Gastrocnemius medialis (tissue), 4 donors: ENCODE results near the gene SPRR2B. TPM values are rescaled to one million over a fixed set of nuclear protein-coding genes. Genes with fewer than 3 reads are reported as not detected.

ENCODE experiments used
- ATAC-seq, 2 donors: fragments of 150-250 bp; one replicate each; pipeline ENCODE4 v1.9.1; 2016
- DNase-seq, 2 donors: peaks; one replicate each; pipeline ENCODE4 v3.0.0-alpha.2; 2019
- H3K27ac ChIP-seq, 4 donors: fragments of 200-600 bp; sonication (generic); 1 replicate in 1 of 4; 2 replicates in 3 of 4; pipeline ENCODE4 v1.5.1; 2016 to 2018; ENCODE audit warnings: mild to moderate bottlenecking in 2 of 4, moderate library complexity in 1 of 4
- H3K27me3 ChIP-seq, 3 donors: fragments of 200-600 bp; sonication (generic) in 2 of 3; 1 replicate in 1 of 3; 2 replicates in 2 of 3; pipeline versions ENCODE4 v1.5.1 to v1.6.0; 2016 to 2019; ENCODE audit warnings: mild to moderate bottlenecking in 1 of 3, moderate library complexity in 1 of 3
- H3K36me3 ChIP-seq, 2 donors: fragments of 200-600 bp; sonication (generic) in 1 of 2; one replicate each; pipeline ENCODE4 v1.5.1; 2017 to 2018
- H3K4me1 ChIP-seq, 2 donors: fragments of 200-600 bp; sonication (generic) in 1 of 2; one replicate each; pipeline ENCODE4 v1.5.1; 2016 to 2017; ENCODE audit warnings: mild to moderate bottlenecking in 2 of 2
- H3K4me3 ChIP-seq, 4 donors: fragments of 200-600 bp; sonication (generic) in 3 of 4; 1 replicate in 1 of 4; 2 replicates in 3 of 4; pipeline ENCODE4 v1.5.1; 2016 to 2019; ENCODE audit warnings: mild to moderate bottlenecking in 2 of 4
- H3K9me3 ChIP-seq, 3 donors: fragments of 200-600 bp; sonication (generic) in 2 of 3; 1 replicate in 1 of 3; 2 replicates in 2 of 3; pipeline ENCODE4 v1.5.1; 2016 to 2019
- CTCF ChIP-seq, 5 experiments: fragments of 450-650 bp in 3 of 5; fragments of 200-600 bp in 2 of 5; sonication (generic) in 2 of 5; IDR thresholded peaks in 4 of 5; conservative IDR thresholded peaks in 1 of 5; 1 replicate in 4 of 5; 2 replicates in 1 of 5; pipeline ENCODE4 v1.5.1; 2016 to 2019; ENCODE audit warnings: antibody characterized with exemption in 5 of 5, mild to moderate bottlenecking in 3 of 5, moderate library complexity in 3 of 5
- POLR2A ChIP-seq, 2 donors: fragments of 450-650 bp; IDR thresholded peaks; one replicate each; pipeline ENCODE4 v1.6.1; 2017; ENCODE audit warnings: antibody characterized with exemption in 2 of 2, mild to moderate bottlenecking in 2 of 2, moderate library complexity in 2 of 2
- in situ Hi-C, 4 donors: fragments of 200-750 bp; cut with MboI; loops; one replicate each; pipeline versions ENCODE4 v1.15.0 to v1.8.0; 2017; ENCODE audit warnings: low sequenced_read_pairs in 4 of 4
- intact Hi-C: fragments of 100-400 bp; cut with DNase I; formaldehyde crosslinking; loops from one replicate; pipeline ENCODE4 v1.15.1; 2023; ENCODE audit warnings: low total_unique reads
- total RNA-seq, 4 donors: library from RNA; depleted of rRNA; stranded (reverse); fragments of >200 nt; gene quantifications; one replicate each; pipeline versions ENCODE4 v1.1.0 to v1.2.3, GENCODE V29; 2016

Gene SPRR2B
- total RNA-seq, 4 donors from 2014 or later: not detected

- no peak for DNase-seq
- H3K27ac ChIP-seq: no peak overlapping the region
- H3K9me3 ChIP-seq: no peaks in the 10 kb centered on the region
- ATAC-seq: no peak
- in situ Hi-C loops: no loop called here
- H3K27me3 ChIP-seq: no peaks in the 10 kb centered on the region
- no peaks in the 10 kb centered on the region for H3K4me1 ChIP-seq
- TF ChIP-seq POLR2A (IDR thresholded peaks at IDR 0.05) (no peak), CTCF (IDR thresholded peaks at IDR 0.05 in 4 of 5, conservative IDR thresholded peaks at IDR 0.05 in 1 of 5) (no peak)
- H3K36me3 ChIP-seq: no peaks in the 10 kb centered on the region
- H3K4me3 ChIP-seq: no peak overlapping the region
- intact Hi-C loops: no loop called here
Measured at GRCh38 chr1:153081736-153082135, 10.3 kb upstream of the SPRR2B start.

GRCh38 chr1:153072806-153073726 lies 1.7 kb upstream of the SPRR2B start:
- intact Hi-C loops (no loop called here), in situ Hi-C loops (no loop called here)
- H3K9me3 ChIP-seq: no peaks in the 10 kb centered on the region

GRCh38 chr1:153070243-153070642 lies 1.2 kb downstream of the SPRR2B start:
- DNase-seq: no peak
- TF ChIP-seq CTCF (IDR thresholded peaks at IDR 0.05 in 4 of 5, conservative IDR thresholded peaks at IDR 0.05 in 1 of 5) (no peak), POLR2A (IDR thresholded peaks at IDR 0.05) (no peak)
- no peaks in the 10 kb centered on the region for H3K4me1 ChIP-seq
- no peaks in the 10 kb centered on the region for H3K9me3 ChIP-seq
- no peak overlapping the region for H3K27ac ChIP-seq
- ATAC-seq: no peak
- no peaks in the 10 kb centered on the region for H3K36me3 ChIP-seq
- in situ Hi-C loops (no loop called here), intact Hi-C loops (no loop called here)
- H3K4me3 ChIP-seq: no peak overlapping the region
- H3K27me3 ChIP-seq: no peaks in the 10 kb centered on the region

More at GRCh38 chr1:153072806-153073726, 1.7 kb upstream of the SPRR2B start:
- no peak for TF ChIP-seq POLR2A (IDR thresholded peaks at IDR 0.05)
- TF ChIP-seq CTCF (IDR thresholded peaks at IDR 0.05 in 4 of 5, conservative IDR thresholded peaks at IDR 0.05 in 1 of 5): no peak
- H3K27ac ChIP-seq: no peak overlapping the region
- no peaks in the 10 kb centered on the region for H3K27me3 ChIP-seq
- no peak overlapping the region for H3K4me3 ChIP-seq
- H3K4me1 ChIP-seq: no peaks in the 10 kb centered on the region
- DNase-seq (no peak), ATAC-seq (no peak)
- no peaks in the 10 kb centered on the region for H3K36me3 ChIP-seq

- no peaks in the 10 kb centered on the region for H3K27me3 ChIP-seq
- H3K9me3 ChIP-seq: no peaks in the 10 kb centered on the region
- DNase-seq: no peak
- TF ChIP-seq CTCF (IDR thresholded peaks at IDR 0.05 in 4 of 5, conservative IDR thresholded peaks at IDR 0.05 in 1 of 5) (no peak), POLR2A (IDR thresholded peaks at IDR 0.05) (no peak)
- H3K27ac ChIP-seq: no peak overlapping the region
- no peaks in the 10 kb centered on the region for H3K4me1 ChIP-seq
- H3K36me3 ChIP-seq: no peaks in the 10 kb centered on the region
- no peak for ATAC-seq
- H3K4me3 ChIP-seq: no peak overlapping the region
- in situ Hi-C loops (no loop called here), intact Hi-C loops (no loop called here)
Measured at GRCh38 chr1:153058826-153059784, 12.3 kb downstream of the SPRR2B start.
